ENCODE data around the gene RAPGEF2. TPM values are rescaled to one million over a fixed set of nuclear protein-coding genes. Genes with fewer than 3 reads are reported as not detected.
"Not testable (repeated sequence)": the region's sequence is repeated elsewhere in the genome, so short reads cannot be mapped to it uniquely, and the experiment has no call there.

Gene RAPGEF2
- total RNA-seq, 1 experiment from 2014 or later = 21.2 TPM

DNA sequence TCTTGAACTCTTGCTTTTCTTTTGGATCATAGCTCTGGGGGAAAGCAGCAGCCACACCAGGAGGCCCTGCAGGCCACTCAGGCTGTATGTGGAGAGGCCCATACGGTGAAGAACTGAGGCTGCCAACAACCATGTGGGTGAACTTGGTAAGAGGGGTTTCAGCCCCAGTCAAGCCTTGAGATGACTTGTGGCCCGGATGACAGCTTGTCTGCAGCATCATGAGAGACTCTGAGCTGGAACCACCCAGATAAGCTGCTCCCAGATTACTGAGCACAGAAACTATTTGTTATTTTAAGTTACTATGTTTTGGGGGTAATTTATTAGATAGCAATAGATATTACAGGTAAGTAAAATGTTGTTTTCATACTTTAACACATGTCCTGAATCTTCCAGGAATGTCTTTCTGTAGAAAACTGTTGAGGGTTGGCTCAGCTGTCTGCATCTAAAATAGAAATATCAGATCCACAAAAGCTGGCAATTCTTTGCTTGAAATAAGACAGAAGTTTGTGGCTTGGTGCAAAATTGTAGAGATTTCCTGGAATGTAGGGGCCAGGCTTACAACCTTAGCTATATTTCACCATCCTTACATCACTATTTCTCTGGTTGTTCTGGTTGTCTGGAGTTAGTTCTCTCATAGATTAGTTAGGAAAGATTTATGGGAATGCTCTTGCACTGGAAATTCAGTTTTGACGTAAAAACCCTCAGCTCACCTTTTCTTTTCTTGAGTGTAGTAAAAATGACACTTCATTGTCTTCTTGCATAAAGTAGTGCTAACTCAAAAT, 272.1 kb downstream of the RAPGEF2 start:
- ATAC-seq (no peak), DNase-seq (no peak)
- H3K9me2 ChIP-seq (replicated peaks; ENCODE audit: low read length) = no peaks in the 10 kb centered on the region
- TF ChIP-seq EZH2phosphoT487 (IDR thresholded peaks at IDR 0.05; ENCODE audit: borderline replicate concordance, low read length) = no peak
- TF ChIP-seq, protein P1, sequence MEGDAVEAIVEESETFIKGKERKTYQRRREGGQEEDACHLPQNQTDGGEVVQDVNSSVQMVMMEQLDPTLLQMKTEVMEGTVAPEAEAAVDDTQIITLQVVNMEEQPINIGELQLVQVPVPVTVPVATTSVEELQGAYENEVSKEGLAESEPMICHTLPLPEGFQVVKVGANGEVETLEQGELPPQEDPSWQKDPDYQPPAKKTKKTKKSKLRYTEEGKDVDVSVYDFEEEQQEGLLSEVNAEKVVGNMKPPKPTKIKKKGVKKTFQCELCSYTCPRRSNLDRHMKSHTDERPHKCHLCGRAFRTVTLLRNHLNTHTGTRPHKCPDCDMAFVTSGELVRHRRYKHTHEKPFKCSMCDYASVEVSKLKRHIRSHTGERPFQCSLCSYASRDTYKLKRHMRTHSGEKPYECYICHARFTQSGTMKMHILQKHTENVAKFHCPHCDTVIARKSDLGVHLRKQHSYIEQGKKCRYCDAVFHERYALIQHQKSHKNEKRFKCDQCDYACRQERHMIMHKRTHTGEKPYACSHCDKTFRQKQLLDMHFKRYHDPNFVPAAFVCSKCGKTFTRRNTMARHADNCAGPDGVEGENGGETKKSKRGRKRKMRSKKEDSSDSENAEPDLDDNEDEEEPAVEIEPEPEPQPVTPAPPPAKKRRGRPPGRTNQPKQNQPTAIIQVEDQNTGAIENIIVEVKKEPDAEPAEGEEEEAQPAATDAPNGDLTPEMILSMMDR (conservative IDR thresholded peaks at IDR 0.05; ENCODE audit: low read depth, low read length) = no peak
- no peak for TF ChIP-seq EZH2 (IDR thresholded peaks at IDR 0.05; ENCODE audit: low read length, unreplicated experiment)
- no peak overlapping the region for H2AFZ ChIP-seq (ENCODE audit: low read length)
- no peaks in the 10 kb centered on the region for H3F3A ChIP-seq (ENCODE audit: low read length, unreplicated experiment)
- ChIA-PET CTCF (no interaction called here), POLR2A (ENCODE audit: unreplicated experiment) (no interaction called here)
- H3K27me3 ChIP-seq (ENCODE audit: low read length) = no peaks in the 10 kb centered on the region
- no peak overlapping the region for H3K4me3 ChIP-seq (ENCODE audit: low read length)
- H3K79me2 ChIP-seq (ENCODE audit: low read length) = no peaks in the 10 kb centered on the region
- H3K9ac ChIP-seq (ENCODE audit: low read length) = no peak overlapping the region
- no peaks in the 10 kb centered on the region for H3K36me3 ChIP-seq (ENCODE audit: low read depth, low read length)
- no peak overlapping the region for H3K4me2 ChIP-seq (ENCODE audit: low read length)
- no peak overlapping the region for H3K27ac ChIP-seq (ENCODE audit: low read length)
- H3K4me1 ChIP-seq (ENCODE audit: insufficient read depth, low read length) = no peaks in the 10 kb centered on the region
- BruUV-seq (replicated peaks) = no TSS peak
- no peaks in the 10 kb centered on the region for H4K20me1 ChIP-seq (ENCODE audit: low read length)
- intact Hi-C loops (cut with micrococcal nuclease) = no loop called here
- H3K9me3 ChIP-seq (ENCODE audit: low read length) = no peaks in the 10 kb centered on the region

DNA sequence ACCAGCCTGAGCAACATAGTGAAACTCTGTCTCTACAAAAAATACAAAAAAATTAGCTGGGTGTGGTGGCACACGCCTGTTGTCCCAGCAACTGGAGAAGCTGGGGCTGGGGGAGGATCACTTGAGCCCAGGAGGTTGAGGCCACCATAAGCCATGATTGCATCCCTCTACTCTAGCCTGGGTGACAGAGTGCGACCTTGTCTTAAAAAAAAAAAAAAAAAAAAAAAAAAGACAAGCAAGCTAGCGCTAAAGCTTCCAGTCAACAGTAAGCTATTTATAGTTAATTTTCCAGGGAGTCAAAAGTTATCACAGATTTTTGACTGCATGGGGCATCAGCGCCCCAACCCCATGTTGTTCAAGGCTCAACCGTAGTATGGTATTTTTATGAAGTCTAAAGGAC, 273.4 kb downstream of the RAPGEF2 start:
- no peak overlapping the region for H3K9ac ChIP-seq (ENCODE audit: low read length)
- H3K4me1 ChIP-seq (ENCODE audit: insufficient read depth, low read length) = no peaks in the 10 kb centered on the region
- no peaks in the 10 kb centered on the region for H3K9me3 ChIP-seq (ENCODE audit: low read length)
- DNase-seq (no peak), ATAC-seq (no peak)
- H3K27ac ChIP-seq (ENCODE audit: low read length) = no peak overlapping the region
- no peaks in the 10 kb centered on the region for H3K36me3 ChIP-seq (ENCODE audit: low read depth, low read length)
- no peak overlapping the region for H2AFZ ChIP-seq (ENCODE audit: low read length)
- H3K4me3 ChIP-seq (ENCODE audit: low read length) = no peak overlapping the region
- H3K79me2 ChIP-seq (ENCODE audit: low read length) = no peaks in the 10 kb centered on the region
- ChIA-PET POLR2A (ENCODE audit: unreplicated experiment) (interaction anchor here (0.6 kb wide), 1 partner anchor 41 kb away, joined by 12 read pairs; no protein-coding TSS in a partner anchor), CTCF (interaction anchor here (0.6 kb wide), 1 partner anchor 570 kb away, joined by 4 read pairs; no protein-coding TSS in a partner anchor)
- no peaks in the 10 kb centered on the region for H4K20me1 ChIP-seq (ENCODE audit: low read length)
- no peaks in the 10 kb centered on the region for H3K9me2 ChIP-seq (replicated peaks; ENCODE audit: low read length)
- H3K4me2 ChIP-seq (ENCODE audit: low read length) = no peak overlapping the region
- no peaks in the 10 kb centered on the region for H3K27me3 ChIP-seq (ENCODE audit: low read length)
- TF ChIP-seq EZH2 (IDR thresholded peaks at IDR 0.05; ENCODE audit: low read length, unreplicated experiment) (no peak), EZH2phosphoT487 (IDR thresholded peaks at IDR 0.05; ENCODE audit: borderline replicate concordance, low read length) (no peak)
- TF ChIP-seq, protein P1 (conservative IDR thresholded peaks at IDR 0.05; ENCODE audit: low read depth, low read length) = no peak
- intact Hi-C loops (cut with micrococcal nuclease) = no loop called here
- no TSS peak for BruUV-seq (replicated peaks)
- no peaks in the 10 kb centered on the region for H3F3A ChIP-seq (ENCODE audit: low read length, unreplicated experiment)

DNA sequence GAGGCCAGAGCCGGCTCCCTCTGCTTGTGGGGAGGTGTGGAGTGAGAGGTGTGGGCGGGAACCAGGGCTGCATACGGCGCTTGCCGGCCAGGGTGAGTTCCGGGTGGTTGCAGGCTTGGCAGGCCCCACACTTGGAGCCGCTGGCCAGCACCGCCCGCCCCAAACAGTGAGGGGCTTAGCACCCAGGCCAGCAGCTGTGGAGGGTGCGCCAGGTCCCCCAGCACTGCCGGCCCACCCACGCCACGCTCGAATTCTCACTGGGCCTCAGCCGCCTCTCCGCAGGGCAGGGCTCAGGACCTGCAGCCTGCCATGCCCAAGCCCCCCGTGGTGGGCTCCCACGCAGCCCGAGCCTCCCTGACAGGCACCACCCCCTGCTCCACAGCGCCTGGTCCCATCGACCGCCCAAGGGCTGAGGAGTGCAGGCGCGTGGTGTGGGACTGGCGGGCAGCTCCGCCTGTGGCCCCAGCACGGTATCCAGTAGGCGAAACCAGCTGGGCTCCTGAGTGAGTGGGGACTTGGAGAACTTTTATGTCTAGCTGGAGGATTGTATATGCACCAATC, 275.3 kb downstream of the RAPGEF2 start:
- H3K9me2 ChIP-seq (replicated peaks; ENCODE audit: low read length) = no peaks in the 10 kb centered on the region
- ATAC-seq = no peak
- TF ChIP-seq EZH2 (IDR thresholded peaks at IDR 0.05; ENCODE audit: low read length, unreplicated experiment) (no peak), EZH2phosphoT487 (IDR thresholded peaks at IDR 0.05; ENCODE audit: borderline replicate concordance, low read length) (no peak)
- TF ChIP-seq, protein P1 (conservative IDR thresholded peaks at IDR 0.05; ENCODE audit: low read depth, low read length) = no peak
- CTCF ChIA-PET = no interaction called here
- no peak overlapping the region for H3K27ac ChIP-seq (ENCODE audit: low read length)
- intact Hi-C loops (cut with micrococcal nuclease) = no loop called here
- H3K4me3 ChIP-seq (ENCODE audit: low read length) = no peak overlapping the region
- no peaks in the 10 kb centered on the region for H3K27me3 ChIP-seq (ENCODE audit: low read length)
- no peaks in the 10 kb centered on the region for H3K9me3 ChIP-seq (ENCODE audit: low read length)
- no peaks in the 10 kb centered on the region for H3F3A ChIP-seq (ENCODE audit: low read length, unreplicated experiment)
- H2AFZ ChIP-seq (ENCODE audit: low read length) = no peak overlapping the region
- no peak for DNase-seq
- H3K9ac ChIP-seq (ENCODE audit: low read length) = no peak overlapping the region
- no TSS peak for BruUV-seq (replicated peaks)
- H3K79me2 ChIP-seq (ENCODE audit: low read length) = no peaks in the 10 kb centered on the region
- H4K20me1 ChIP-seq (ENCODE audit: low read length) = no peaks in the 10 kb centered on the region
- H3K36me3 ChIP-seq (ENCODE audit: low read depth, low read length) = no peaks in the 10 kb centered on the region
- POLR2A ChIA-PET (ENCODE audit: unreplicated experiment) = no interaction called here
- no peaks in the 10 kb centered on the region for H3K4me1 ChIP-seq (ENCODE audit: insufficient read depth, low read length)
- H3K4me2 ChIP-seq (ENCODE audit: low read length) = no peak overlapping the region

DNA sequence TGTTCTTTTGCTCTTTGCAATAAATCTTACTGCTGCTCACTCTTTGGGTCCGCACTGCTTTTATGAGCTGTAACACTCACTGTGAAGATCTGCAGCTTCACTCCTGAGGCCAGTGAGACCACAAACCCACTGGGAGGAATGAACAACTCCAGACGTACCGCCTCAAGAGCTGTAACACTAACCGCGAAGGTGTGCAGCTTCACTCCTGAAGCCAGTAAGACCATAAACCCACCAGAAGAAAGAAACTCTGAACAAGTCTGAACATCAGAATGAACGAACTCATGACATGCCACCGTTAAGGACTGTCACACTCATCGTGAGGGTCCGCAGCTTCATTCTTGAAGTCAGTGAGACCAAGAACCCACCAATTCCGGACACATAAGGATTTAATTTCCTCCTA, 276.2 kb downstream of the RAPGEF2 start:
- H3K36me3 ChIP-seq (ENCODE audit: low read depth, low read length); POLR2A ChIA-PET (ENCODE audit: unreplicated experiment); H3K9me2 ChIP-seq (replicated peaks; ENCODE audit: low read length); H2AFZ ChIP-seq (ENCODE audit: low read length); H3K4me3 ChIP-seq (ENCODE audit: low read length); intact Hi-C loops (cut with micrococcal nuclease); H3F3A ChIP-seq (ENCODE audit: low read length, unreplicated experiment); H3K9me3 ChIP-seq (ENCODE audit: low read length); BruUV-seq (replicated peaks); H3K9ac ChIP-seq (ENCODE audit: low read length); DNase-seq; ATAC-seq; H3K27ac ChIP-seq (ENCODE audit: low read length); H3K4me2 ChIP-seq (ENCODE audit: low read length); CTCF ChIA-PET; H3K79me2 ChIP-seq (ENCODE audit: low read length); H3K27me3 ChIP-seq (ENCODE audit: low read length); H4K20me1 ChIP-seq (ENCODE audit: low read length); H3K4me1 ChIP-seq (ENCODE audit: insufficient read depth, low read length): not testable (repeated sequence)
